H1 (cell line): ENCODE data around the gene FLT1. TPM values are rescaled to one million over a fixed set of nuclear protein-coding genes. Genes with fewer than 3 reads are reported as not detected.

ENCODE experiments used
- MAFK ChIP-seq: IDR thresholded peaks from 2 replicates; pipeline ENCODE4 v1.6.1; 2012; ENCODE audit warnings: low read depth, mild to moderate bottlenecking, improper control_type of control experiment, low read length
- polyA plus RNA-seq, 7 experiments: library from polyadenylated mRNA; depleted of rRNA in 3 of 7; stranded (reverse) in 5 of 7; unstranded in 2 of 7; fragments of >200 nt in 5 of 7; fragments of 200-250 nt in 2 of 7; gene quantifications; 1 replicate in 5 of 7; 2 replicates in 1 of 7; 4 replicates in 1 of 7; pipeline versions ENCODE4 v1.2.1 to v1.2.3, GENCODE V29; 2011 to 2013; ENCODE audit warnings: missing spikeins in 2 of 7, mixed read lengths in 2 of 7
- total RNA-seq: library from RNA; stranded (reverse); fragmentation: NEBNext Ultra II Directional; extraction: Animal tissue kit (Norgen Biotek cat#: 25700); gene quantifications from 2 replicates; pipeline ENCODE4 v1.2.1, GENCODE V29; 2021

Gene FLT1
- total and polyA plus RNA-seq, 2 of the 8 experiments (the other 6 are each of a cell fraction or from before 2014, with no cell fraction given): 19.7 to 90.2 TPM

- no peak for TF ChIP-seq MAFK
- TF ChIP-seq, all 59 proteins: peak for 0
Observed at GRCh38 chr13:28442839-28443238, 52.1 kb downstream of the FLT1 start (continued).
